Aorta (tissue), 5 donors: Measurements from ENCODE around the gene RXRB. TPM values are rescaled to one million over a fixed set of nuclear protein-coding genes. Genes with fewer than 3 reads are reported as not detected.

Experiments
- ATAC-seq: fragments of 200-7000 bp; cut with Tn5 transposase; one replicate; pipeline ENCODE4 v1.9.1; 2022; ENCODE audit warnings: moderate library complexity; ENCODE audit not compliant: low FRiP score
- DNase-seq, 2 donors: peaks; one replicate each; pipeline ENCODE4 v3.0.0-alpha.2; 2020
- H3K27ac ChIP-seq, 2 donors: one replicate each; pipeline ENCODE4 v1.5.1; 2013; ENCODE audit warnings: low read length in 2 of 2, mild to moderate bottlenecking in 2 of 2, moderate library complexity in 2 of 2, control low read depth in 1 of 2, inconsistent platforms in 1 of 2, low read depth in 1 of 2
- H3K27me3 ChIP-seq, 2 donors: one replicate each; pipeline ENCODE4 v1.6.1; 2013; ENCODE audit warnings: control low read depth in 1 of 2, low read length in 1 of 2, mild to moderate bottlenecking in 1 of 2, moderate library complexity in 1 of 2; ENCODE audit not compliant: insufficient read depth in 2 of 2, control insufficient read depth in 1 of 2
- H3K36me3 ChIP-seq, 2 donors: one replicate each; pipeline ENCODE4 v1.6.1; 2013; ENCODE audit warnings: control low read depth in 1 of 2, low read length in 1 of 2, mild to moderate bottlenecking in 1 of 2; ENCODE audit not compliant: insufficient read depth in 2 of 2, control insufficient read depth in 1 of 2
- H3K4me1 ChIP-seq, 2 donors: one replicate each; pipeline ENCODE4 v1.6.1; 2013; ENCODE audit warnings: low read length in 2 of 2, control low read depth in 1 of 2, mild to moderate bottlenecking in 1 of 2, moderate library complexity in 1 of 2; ENCODE audit not compliant: insufficient read depth in 2 of 2, control insufficient read depth in 1 of 2
- H3K4me3 ChIP-seq, 2 donors: one replicate each; pipeline ENCODE4 v1.5.1; 2013; ENCODE audit warnings: low read length in 2 of 2, control low read depth in 1 of 2, mild to moderate bottlenecking in 1 of 2
- H3K9me3 ChIP-seq: one replicate; pipeline ENCODE4 v1.6.1; 2013; ENCODE audit warnings: mild to moderate bottlenecking, low read length; ENCODE audit not compliant: control insufficient read depth
- WGBS, 2 donors: extraction: QIAGEN DNeasy Blood & Tissue Kit; methylation state at CpG; one replicate each; pipeline ENCODE4 v1.1.7; 2013; 5-methylcytosine and 5-hydroxymethylcytosine counted together
- intact Hi-C, 2 donors: fragments of 100-400 bp; cut with DNase I; formaldehyde crosslinking; loops; one replicate each; pipeline versions ENCODE4 v1.14.2 to v1.15.0; 2022
- polyA plus RNA-seq, 2 donors: library from polyadenylated mRNA; stranded (reverse); fragments of 200-250 nt; gene quantifications; one replicate each; pipeline ENCODE4 v1.2.3, GENCODE V29; 2013
- total RNA-seq, 2 donors: library from RNA; stranded (reverse); fragmentation: NEBNext Ultra II Directional; extraction: Animal tissue kit (Norgen Biotek cat#: 25700); gene quantifications; one replicate each; pipeline ENCODE4 v1.2.1, GENCODE V29; 2021
- donor health status: healthy with polysubstance abuse.
- donor health status: Bipolar disorder and iron deficiency.
- donor health status: DM: no; HTN: no; CAD: no.
- donor health status: DM: no; HTN: no; CAD: no.
- donor health status: DM: yes; HTN: yes; CAD: no.

The RXRB gene
- total and polyA plus RNA-seq, 4 donors = 14.1 to 120 (median 53.5) TPM

GRCh38 chr6:33194431-33194979 lies 6.0 kb downstream of the RXRB start:
- Histone ChIP-seq H3K27me3 (no peaks in the 10 kb centered on the region), H3K9me3 (no peaks in the 10 kb centered on the region), H3K27ac (no peak overlapping the region), H3K4me3 (no peak overlapping the region), H3K36me3 (peaks cover 0 to 6% of the 10 kb centered on the region in 2 donors), H3K4me1 (no peaks in the 10 kb centered on the region)
- ATAC-seq = no peak
- DNase-seq = no peak
- WGBS, 2 donors = 58 to 64% methylated on average over 8 of the region's 8 CpGs
- intact Hi-C loops = no loop called here

GRCh38 chr6:33193619-33194018 lies 6.8 kb downstream of the RXRB start:
- no peak overlapping the region for H3K4me3 ChIP-seq
- 54 to 58% methylated on average over 6 of the region's 6 CpGs for WGBS, 2 donors
- DNase-seq (no peak), ATAC-seq (no peak)
- peaks cover 0 to 6% of the 10 kb centered on the region in 2 donors for H3K36me3 ChIP-seq
- no peaks in the 10 kb centered on the region for H3K27me3 ChIP-seq
- H3K27ac ChIP-seq = no peak overlapping the region
- intact Hi-C loops = no loop called here
- no peaks in the 10 kb centered on the region for H3K4me1 ChIP-seq
- no peaks in the 10 kb centered on the region for H3K9me3 ChIP-seq

GRCh38 chr6:33192671-33193602 lies 7.5 kb downstream of the RXRB start:
- WGBS, 2 donors = 2% methylated on average over 46 to 72 of the region's 72 CpGs
- intact Hi-C loops = no loop called here
- Histone ChIP-seq H3K4me3 (no peak overlapping the region), H3K27me3 (no peaks in the 10 kb centered on the region), H3K36me3 (peaks cover 0 to 6% of the 10 kb centered on the region in 2 donors), H3K9me3 (no peaks in the 10 kb centered on the region), H3K27ac (no peak overlapping the region), H3K4me1 (no peaks in the 10 kb centered on the region)
- DNase-seq = peak; percentile 52 to 81
- ATAC-seq = peak; percentile 17

- 18 to 27% methylated on average over 24 to 35 of the region's 35 CpGs for WGBS, 2 donors
- no peak for ATAC-seq
- no peak within 1 kb of the TSS for H3K27ac ChIP-seq
Measured at GRCh38 chr6:33192105-33192646, 8.3 kb downstream of the RXRB start, which contains the start of gene COL11A2. COL11A2 (minus strand) TSS chr6:33192467; CDS start chr6:33192240, 227 bp downstream.

GRCh38 chr6:33191383-33192104 lies 8.9 kb downstream of the RXRB start:
- Histone ChIP-seq H3K27ac (no peak overlapping the region), H3K4me3 (no peak overlapping the region), H3K9me3 (no peaks in the 10 kb centered on the region), H3K27me3 (no peaks in the 10 kb centered on the region), H3K4me1 (no peaks in the 10 kb centered on the region), H3K36me3 (peaks cover 0 to 6% of the 10 kb centered on the region in 2 donors)
- no peak for ATAC-seq
- intact Hi-C loops = no loop called here
- WGBS, 2 donors = 40 to 44% methylated on average over 8 of the region's 8 CpGs
- peak in 1 of 2 donors; percentile 45 for DNase-seq

More at GRCh38 chr6:33192105-33192646, 8.3 kb downstream of the RXRB start, which contains the start of gene COL11A2:
- no peaks in the 10 kb centered on the region for H3K9me3 ChIP-seq
- intact Hi-C loops = no loop called here
- no peak within 1 kb of the TSS for H3K4me3 ChIP-seq
- H3K4me1 ChIP-seq = no peaks in the 10 kb centered on the region
- peaks cover 0 to 6% of the 10 kb centered on the region in 2 donors for H3K36me3 ChIP-seq
- H3K27me3 ChIP-seq = no peaks in the 10 kb centered on the region
- DNase-seq = peak in 1 of 2 donors; percentile 47

GRCh38 chr6:33190504-33191107 lies 9.9 kb downstream of the RXRB start:
- Histone ChIP-seq H3K36me3 (peaks cover 0 to 2% of the 10 kb centered on the region in 2 donors), H3K4me3 (no peak overlapping the region), H3K9me3 (no peaks in the 10 kb centered on the region), H3K4me1 (no peaks in the 10 kb centered on the region), H3K27me3 (no peaks in the 10 kb centered on the region), H3K27ac (no peak overlapping the region)
- ATAC-seq (no peak), DNase-seq (no peak)
- 88 to 91% methylated on average over 11 of the region's 11 CpGs for WGBS, 2 donors
- intact Hi-C loops = no loop called here

- Histone ChIP-seq H3K9me3 (no peaks in the 10 kb centered on the region), H3K27me3 (no peaks in the 10 kb centered on the region), H3K4me3 (no peak overlapping the region), H3K36me3 (no peaks in the 10 kb centered on the region), H3K4me1 (no peaks in the 10 kb centered on the region), H3K27ac (no peak overlapping the region)
- intact Hi-C loops = no loop called here
- 59 to 66% methylated on average over 6 to 7 of the region's 7 CpGs for WGBS, 2 donors
- no peak for DNase-seq
- no peak for ATAC-seq
Measured at GRCh38 chr6:33189625-33190448, 10.6 kb downstream of the RXRB start.
